ENCODE results near the gene CXCL17. TPM values are rescaled to one million over a fixed set of nuclear protein-coding genes. Genes with fewer than 3 reads are reported as not detected.

Gene CXCL17
- total RNA-seq, 1 experiment from 2014 or later = not detected

- Histone ChIP-seq H2BK12ac (ENCODE audit: insufficient read length, low read depth, low read length) (no peak overlapping the region), H3K79me1 (ENCODE audit: insufficient read depth, low read depth, low read length, poor library complexity, severe bottlenecking) (no peaks in the 10 kb centered on the region), H3K23me2 (ENCODE audit: insufficient read length, low read depth, low read length, poor library complexity, severe bottlenecking) (no peaks in the 10 kb centered on the region), H3K56ac (ENCODE audit: insufficient read length, low read depth, low read length) (no peak overlapping the region), H2BK120ac (ENCODE audit: low read depth, low read length, poor library complexity, severe bottlenecking) (no peak overlapping the region), H3K4me2 (ENCODE audit: insufficient read depth, insufficient read length, low read length) (no peak overlapping the region), H3K27ac (ENCODE audit: insufficient read length, low read depth, low read length) (no peak overlapping the region), H3K9me3 (ENCODE audit: control insufficient read depth, low read depth, low read length) (no peaks in the 10 kb centered on the region), H3K23ac (ENCODE audit: insufficient read length, low read depth, low read length) (no peak overlapping the region), H3K27me3 (ENCODE audit: insufficient read depth, low read length) (no peaks in the 10 kb centered on the region), H2AK5ac (ENCODE audit: insufficient read length, low read length) (no peak overlapping the region), H4K5ac (ENCODE audit: insufficient read length, low read depth, low read length) (no peak overlapping the region), H3K18ac (ENCODE audit: insufficient read length, low read depth, low read length) (no peak overlapping the region), H4K8ac (replicated peaks; ENCODE audit: insufficient read length, low read depth, low read length) (no peak overlapping the region), H2BK20ac (ENCODE audit: low read depth, low read length, poor library complexity, severe bottlenecking) (no peak overlapping the region), H3T11ph (ENCODE audit: low read length) (no peak overlapping the region), H4K91ac (ENCODE audit: insufficient read length, low read depth, low read length) (no peak overlapping the region), H3K4me1 (ENCODE audit: insufficient read depth, low read length) (peaks cover 14% of the 10 kb centered on the region), H2AFZ (ENCODE audit: low read length) (no peak overlapping the region), H3K4ac (ENCODE audit: low read depth, low read length) (no peak overlapping the region), H4K20me1 (ENCODE audit: control insufficient read depth, insufficient read depth, insufficient read length) (no peaks in the 10 kb centered on the region), H3K14ac (ENCODE audit: insufficient read depth, low read length) (no peak overlapping the region), H3K79me2 (ENCODE audit: insufficient read depth, low read length) (no peaks in the 10 kb centered on the region), H2BK5ac (ENCODE audit: insufficient read length, low read length) (no peak overlapping the region), H2BK15ac (ENCODE audit: low read depth, low read length) (no peak overlapping the region), H3K9ac (ENCODE audit: extremely low read depth, insufficient read length, low read length) (no peak overlapping the region)
- Mint-ChIP-seq H3K4me1 (peaks cover 42 to 44% of the 10 kb centered on the region in 2 experiments), H3K4me3 (no peak overlapping the region), H3K27ac (peak overlapping the region in 2 of 3 experiments; percentile 14 to 17; a peak in 2 of 7 replicates), H3K36me3 (ENCODE audit: insufficient read depth in 1 of 3, low read depth in 3 of 3) (peaks cover 0 to 3% (median 0%) of the 10 kb centered on the region in 3 experiments; a peak in 1 of 7 replicates), H3K27me3 (ENCODE audit: low read depth) (0 out of 2 replicates have a peak, but pooled peaks cover 2% of the 10 kb centered on the region), H3K9me3 (no peaks in the 10 kb centered on the region)
- no CpG with 5 or more reads among the region's 5 CpGs for WGBS (ENCODE audit: extremely low coverage, insufficient read length, low lambda C conversion rate)
- TF ChIP-seq CTCF (conservative IDR thresholded peaks at IDR 0.05) = no peak
- no peak for DNase-seq
Observed at GRCh38 chr19:42467183-42467760, 24.5 kb upstream of the CXCL17 start.

All from H9 (cell line).